Nephron progenitor cell (in vitro differentiated cells): ENCODE results near the gene NDUFS7.

Source experiments
- DNase-seq: peaks from one replicate; pipeline ENCODE4 v3.0.0; 2021
- H3K27ac Mint-ChIP-seq: 2 replicates; pipeline ENCODE4 v1.8.0; 2021; ENCODE audit warnings: mild to moderate bottlenecking, moderate library complexity, mixed read lengths
- H3K27me3 Mint-ChIP-seq: 2 replicates; pipeline ENCODE4 v1.8.0; 2021; ENCODE audit warnings: mild to moderate bottlenecking, low read depth, mixed read lengths; ENCODE audit not compliant: poor library complexity
- H3K36me3 Mint-ChIP-seq: 2 replicates; pipeline ENCODE4 v1.8.0; 2021; ENCODE audit warnings: low read depth, mixed read lengths
- H3K4me1 Mint-ChIP-seq: 2 replicates; pipeline ENCODE4 v1.8.0; 2021; ENCODE audit warnings: mixed read lengths
- H3K4me3 Mint-ChIP-seq: 2 replicates; pipeline ENCODE4 v1.8.0; 2021; ENCODE audit warnings: mild to moderate bottlenecking, moderate library complexity, mixed read lengths
- H3K9me3 Mint-ChIP-seq: 2 replicates; pipeline ENCODE4 v1.8.0; 2021; ENCODE audit warnings: mild to moderate bottlenecking, moderate library complexity, mixed read lengths
- TF ChIP-seq, protein P1 (sequence below): fragments of 200-600 bp; sonication (generic); IDR thresholded peaks from 2 replicates; pipeline ENCODE4 v1.5.0; 2021; ENCODE audit warnings: antibody characterized with exemption

Gene NDUFS7

DNA sequence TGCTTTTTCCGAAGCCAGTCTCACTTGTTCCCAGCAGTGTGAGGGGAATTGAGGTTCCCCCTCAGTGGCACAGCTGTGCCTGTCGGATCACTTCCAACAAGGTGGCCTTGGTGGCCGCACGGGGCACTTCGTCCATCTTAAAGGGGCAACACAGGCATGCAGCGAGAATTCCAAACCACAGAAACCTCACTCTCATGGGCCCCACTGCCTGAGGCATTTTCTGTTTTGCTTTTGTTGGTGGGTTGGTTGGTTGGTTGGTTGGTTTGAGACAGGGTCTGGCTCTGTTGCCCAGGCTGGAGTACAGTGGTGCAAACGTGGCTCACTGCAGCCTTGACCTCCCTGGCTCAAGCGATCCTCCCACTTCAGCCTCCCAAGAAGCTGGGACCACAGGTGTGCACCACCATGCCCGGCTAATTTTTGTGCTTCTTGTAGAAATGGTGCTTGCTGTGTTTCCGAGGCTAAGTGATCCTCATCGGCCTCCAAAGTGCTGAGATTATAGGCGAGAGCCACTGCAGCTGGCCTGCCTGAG is 3.7 kb upstream of the NDUFS7 start:
- Mint-ChIP-seq H3K9me3 (peaks cover 4% of the 10 kb centered on the region), H3K4me1 (peaks cover 16% of the 10 kb centered on the region), H3K27ac (no peak overlapping the region), H3K4me3 (no peak overlapping the region), H3K27me3 (peaks cover 12% of the 10 kb centered on the region), H3K36me3 (peaks cover 15% of the 10 kb centered on the region)
- TF ChIP-seq, protein P1, sequence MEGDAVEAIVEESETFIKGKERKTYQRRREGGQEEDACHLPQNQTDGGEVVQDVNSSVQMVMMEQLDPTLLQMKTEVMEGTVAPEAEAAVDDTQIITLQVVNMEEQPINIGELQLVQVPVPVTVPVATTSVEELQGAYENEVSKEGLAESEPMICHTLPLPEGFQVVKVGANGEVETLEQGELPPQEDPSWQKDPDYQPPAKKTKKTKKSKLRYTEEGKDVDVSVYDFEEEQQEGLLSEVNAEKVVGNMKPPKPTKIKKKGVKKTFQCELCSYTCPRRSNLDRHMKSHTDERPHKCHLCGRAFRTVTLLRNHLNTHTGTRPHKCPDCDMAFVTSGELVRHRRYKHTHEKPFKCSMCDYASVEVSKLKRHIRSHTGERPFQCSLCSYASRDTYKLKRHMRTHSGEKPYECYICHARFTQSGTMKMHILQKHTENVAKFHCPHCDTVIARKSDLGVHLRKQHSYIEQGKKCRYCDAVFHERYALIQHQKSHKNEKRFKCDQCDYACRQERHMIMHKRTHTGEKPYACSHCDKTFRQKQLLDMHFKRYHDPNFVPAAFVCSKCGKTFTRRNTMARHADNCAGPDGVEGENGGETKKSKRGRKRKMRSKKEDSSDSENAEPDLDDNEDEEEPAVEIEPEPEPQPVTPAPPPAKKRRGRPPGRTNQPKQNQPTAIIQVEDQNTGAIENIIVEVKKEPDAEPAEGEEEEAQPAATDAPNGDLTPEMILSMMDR = no peak
- no peak for DNase-seq

DNA sequence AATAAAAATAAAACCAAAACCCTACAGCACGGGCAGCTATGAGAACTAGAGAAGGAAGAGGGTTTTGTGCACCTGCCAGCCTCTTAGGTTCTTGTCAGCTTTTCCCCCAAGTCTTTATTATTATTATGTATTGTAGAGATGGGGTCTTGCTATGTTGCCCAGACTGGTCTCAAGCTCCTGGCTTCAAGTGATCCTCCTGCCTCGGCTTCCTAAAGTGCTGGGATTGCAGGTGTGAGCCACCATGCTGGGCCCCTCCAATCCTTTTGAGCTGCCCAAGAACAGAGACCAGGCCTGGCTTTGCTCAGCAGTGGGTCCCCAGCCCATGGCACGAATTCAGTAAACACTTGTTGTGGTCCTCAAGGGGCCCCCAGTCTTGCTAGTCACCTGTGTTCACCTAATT is 1.5 kb upstream of the NDUFS7 start:
- DNase-seq = no peak
- H3K36me3 Mint-ChIP-seq = peaks cover 5% of the 10 kb centered on the region
- H3K9me3 Mint-ChIP-seq = peaks cover 4% of the 10 kb centered on the region
- TF ChIP-seq, protein P1 = no peak
- H3K4me1 Mint-ChIP-seq = peaks cover 16% of the 10 kb centered on the region
- no peak overlapping the region for H3K4me3 Mint-ChIP-seq
- H3K27me3 Mint-ChIP-seq = peaks cover 6% of the 10 kb centered on the region
- H3K27ac Mint-ChIP-seq = no peak overlapping the region

DNA sequence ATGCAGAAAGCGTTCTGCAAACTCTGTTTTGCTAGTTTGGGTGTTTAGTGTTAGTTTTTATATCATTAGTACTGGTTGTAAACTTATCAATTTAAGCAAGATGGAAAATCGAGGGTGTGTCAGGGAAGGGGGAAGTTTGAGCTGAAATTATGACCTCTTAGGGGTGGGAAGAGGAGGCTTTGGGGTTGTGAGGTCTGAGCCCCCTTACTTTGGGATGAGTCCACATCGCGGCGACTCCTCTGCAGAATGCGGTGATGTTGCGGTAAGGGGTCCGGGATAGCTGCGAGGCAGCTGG is 743 bp upstream of the NDUFS7 start:
- DNase-seq = no peak
- peaks cover 6% of the 10 kb centered on the region for H3K27me3 Mint-ChIP-seq
- peaks cover 4% of the 10 kb centered on the region for H3K9me3 Mint-ChIP-seq
- peaks cover 16% of the 10 kb centered on the region for H3K4me1 Mint-ChIP-seq
- H3K27ac Mint-ChIP-seq = no peak overlapping the region
- H3K36me3 Mint-ChIP-seq = peaks cover 5% of the 10 kb centered on the region
- TF ChIP-seq, protein P1 = no peak
- H3K4me3 Mint-ChIP-seq = peak overlapping the region; percentile 92

DNA sequence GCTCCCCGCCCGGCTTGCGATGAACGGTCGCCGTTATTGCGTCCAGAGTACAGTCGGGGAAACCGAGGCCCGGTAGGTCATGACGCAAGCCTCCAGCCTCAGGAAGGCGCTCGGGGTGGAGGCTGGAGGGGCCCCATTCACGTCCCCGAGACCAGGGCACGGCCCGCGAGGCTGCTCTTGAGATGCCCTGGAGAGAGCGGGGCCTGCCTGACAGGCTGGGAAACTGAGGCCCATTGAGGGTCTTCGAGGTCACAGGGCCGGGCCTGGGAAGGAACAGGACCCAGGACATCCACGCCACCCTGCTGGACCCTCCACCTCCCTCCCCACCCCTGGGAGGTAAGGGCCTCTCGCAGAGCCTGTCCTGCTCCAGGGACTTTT is 367 bp downstream of the NDUFS7 start:
- H3K36me3 Mint-ChIP-seq = peaks cover 3% of the 10 kb centered on the region
- H3K9me3 Mint-ChIP-seq = peaks cover 4% of the 10 kb centered on the region
- peaks cover 6% of the 10 kb centered on the region for H3K27me3 Mint-ChIP-seq
- TF ChIP-seq, protein P1 = no peak
- no peak overlapping the region for H3K27ac Mint-ChIP-seq
- peak overlapping the region; percentile 92 for H3K4me3 Mint-ChIP-seq
- no peak for DNase-seq
- H3K4me1 Mint-ChIP-seq = peaks cover 16% of the 10 kb centered on the region

DNA sequence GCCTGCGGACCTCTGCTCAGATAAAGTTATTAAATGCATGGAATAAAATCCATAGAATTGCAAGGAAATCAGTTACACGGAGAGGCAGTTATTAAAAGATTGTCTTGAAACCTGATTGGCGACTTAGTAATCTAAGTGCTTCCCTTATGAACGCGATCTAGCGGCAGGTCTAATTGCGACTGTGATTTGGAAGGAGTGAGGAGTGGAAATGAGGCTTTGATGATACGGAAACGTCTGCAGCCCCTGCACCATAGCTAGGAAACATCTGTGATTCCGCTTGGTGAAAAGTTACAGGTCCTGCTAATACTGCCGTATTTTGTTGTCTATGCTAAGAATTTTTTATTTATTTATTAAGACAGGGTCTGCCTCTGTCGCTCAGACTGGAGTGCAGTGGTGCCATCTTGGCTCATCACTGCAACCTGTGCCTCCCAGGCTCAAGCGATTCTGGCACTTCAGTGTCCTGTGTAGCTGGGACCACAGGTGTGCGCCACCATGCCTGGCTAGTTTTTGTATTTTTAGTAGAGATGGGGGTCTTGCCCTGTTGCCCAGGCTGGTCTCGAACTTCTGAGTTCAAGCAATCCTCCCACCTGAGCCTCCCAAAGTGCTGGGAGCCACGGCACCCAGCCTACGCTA is 887 bp downstream of the NDUFS7 start:
- Mint-ChIP-seq H3K9me3 (peaks cover 4% of the 10 kb centered on the region), H3K27ac (no peak overlapping the region), H3K36me3 (peaks cover 8% of the 10 kb centered on the region), H3K4me1 (peaks cover 16% of the 10 kb centered on the region), H3K27me3 (peaks cover 6% of the 10 kb centered on the region), H3K4me3 (peak overlapping the region; percentile 92)
- DNase-seq = no peak
- TF ChIP-seq, protein P1 = no peak

GRCh38 chr19:1385816-1386215 is 2.1 kb downstream of the NDUFS7 start:
- Mint-ChIP-seq H3K4me3 (no peak overlapping the region), H3K36me3 (peaks cover 14% of the 10 kb centered on the region), H3K4me1 (peaks cover 16% of the 10 kb centered on the region), H3K27ac (no peak overlapping the region), H3K27me3 (peaks cover 6% of the 10 kb centered on the region), H3K9me3 (peaks cover 4% of the 10 kb centered on the region)
- TF ChIP-seq, protein P1 = no peak
- no peak for DNase-seq
